ENCODE results near the gene CLASRP.

Gene CLASRP

DNA sequence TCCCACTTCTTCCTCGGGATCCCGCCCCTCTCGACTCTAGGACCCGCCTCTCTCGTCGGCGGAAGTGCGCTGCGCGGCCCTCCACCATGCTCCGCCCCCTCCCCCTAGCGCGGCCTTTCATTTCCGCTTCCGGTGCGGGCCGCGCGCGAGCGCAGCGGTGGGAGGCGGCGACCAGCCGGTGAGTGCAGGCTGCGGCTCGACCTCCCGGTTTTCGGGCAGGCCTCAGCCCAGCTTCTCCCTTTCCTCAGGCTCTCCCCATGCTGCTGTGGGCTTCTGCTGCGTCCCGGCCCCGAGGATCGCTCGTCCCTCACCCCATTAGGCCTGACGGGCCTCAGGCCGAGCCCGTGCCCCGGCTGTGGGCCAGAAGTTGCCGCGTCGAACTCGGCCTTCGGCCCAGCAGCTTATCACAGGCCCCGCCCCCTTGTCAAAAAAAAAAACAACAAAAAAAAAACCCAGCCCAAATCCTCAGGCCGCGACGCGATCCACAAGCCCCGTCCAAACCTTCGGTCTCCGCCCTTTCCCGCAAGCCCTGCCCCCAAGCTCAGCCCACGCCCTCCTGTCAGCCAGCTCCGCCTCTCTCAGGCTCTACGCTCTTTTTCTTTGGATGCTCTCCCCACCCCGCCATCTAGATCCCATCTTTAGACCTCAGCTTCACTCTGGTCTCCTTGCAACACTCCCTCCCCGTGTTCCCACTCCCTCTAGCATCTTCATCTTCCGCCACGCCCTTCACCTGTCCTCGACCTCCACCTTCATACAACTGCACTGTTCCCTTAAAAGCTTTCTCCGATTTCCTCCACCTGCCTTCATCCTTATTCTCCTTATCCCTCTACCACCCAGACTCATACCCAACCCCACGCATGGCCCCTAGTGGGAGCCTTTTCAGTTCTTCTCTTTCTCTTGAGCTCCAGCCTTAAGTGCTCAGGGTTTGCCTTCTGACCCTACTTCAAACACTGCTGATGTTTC is at the start of gene CLASRP:
CLASRP (plus strand) TSS at position 115 of the 963 bp plus-strand sequence. CDS start 1,168 bp downstream, outside the sequence.
- no peak for TF ChIP-seq CTCF (IDR thresholded peaks at IDR 0.05)
- TF ChIP-seq ZFX (IDR thresholded peaks at IDR 0.05; ENCODE audit: borderline replicate concordance) = no peak
- H3K27ac ChIP-seq = peak within 1 kb of the TSS; percentile 95

DNA sequence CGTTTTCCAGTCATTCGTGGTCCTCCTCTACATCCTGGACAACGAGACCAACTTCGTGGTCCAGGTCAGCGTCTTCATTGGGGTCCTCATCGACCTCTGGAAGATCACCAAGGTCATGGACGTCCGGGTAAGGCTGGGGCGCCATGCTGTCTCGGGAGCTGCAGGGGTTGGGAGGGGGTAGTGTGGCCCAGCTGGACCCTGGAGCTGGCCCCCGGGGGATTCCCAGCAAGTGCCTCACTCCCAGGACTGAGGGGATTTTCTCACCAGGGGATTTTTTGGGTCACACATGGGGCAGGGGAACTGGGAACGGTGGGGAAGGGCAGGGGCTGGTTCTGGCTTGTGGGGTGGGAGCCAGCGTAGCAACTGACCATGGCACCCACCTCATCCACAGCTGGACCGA is 48.4 kb upstream of the CLASRP start:
- no peak overlapping the region for H3K27ac ChIP-seq
- TF ChIP-seq ZFX (IDR thresholded peaks at IDR 0.05; ENCODE audit: borderline replicate concordance) = no peak
- no peak for TF ChIP-seq CTCF (IDR thresholded peaks at IDR 0.05)

DNA sequence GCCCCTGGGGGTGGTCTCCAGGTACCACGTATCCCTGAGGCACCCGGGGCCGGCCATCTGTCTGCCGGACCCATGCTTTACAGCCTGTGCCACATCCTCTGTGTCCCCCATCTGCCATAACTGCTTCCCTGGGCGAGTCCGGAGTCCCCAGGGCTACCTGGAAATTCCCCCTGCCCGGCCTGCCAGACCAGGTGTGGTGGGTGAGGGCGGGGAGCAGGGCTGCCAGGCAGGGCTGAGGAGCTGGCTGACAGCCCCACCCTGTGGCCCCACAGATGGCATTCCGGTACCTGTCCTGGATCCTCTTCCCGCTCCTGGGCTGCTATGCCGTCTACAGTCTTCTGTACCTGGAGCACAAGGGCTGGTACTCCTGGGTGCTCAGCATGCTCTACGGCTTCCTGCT is 47.9 kb upstream of the CLASRP start:
- no peak overlapping the region for H3K27ac ChIP-seq
- no peak for TF ChIP-seq ZFX (IDR thresholded peaks at IDR 0.05; ENCODE audit: borderline replicate concordance)
- TF ChIP-seq CTCF (IDR thresholded peaks at IDR 0.05) = no peak

DNA sequence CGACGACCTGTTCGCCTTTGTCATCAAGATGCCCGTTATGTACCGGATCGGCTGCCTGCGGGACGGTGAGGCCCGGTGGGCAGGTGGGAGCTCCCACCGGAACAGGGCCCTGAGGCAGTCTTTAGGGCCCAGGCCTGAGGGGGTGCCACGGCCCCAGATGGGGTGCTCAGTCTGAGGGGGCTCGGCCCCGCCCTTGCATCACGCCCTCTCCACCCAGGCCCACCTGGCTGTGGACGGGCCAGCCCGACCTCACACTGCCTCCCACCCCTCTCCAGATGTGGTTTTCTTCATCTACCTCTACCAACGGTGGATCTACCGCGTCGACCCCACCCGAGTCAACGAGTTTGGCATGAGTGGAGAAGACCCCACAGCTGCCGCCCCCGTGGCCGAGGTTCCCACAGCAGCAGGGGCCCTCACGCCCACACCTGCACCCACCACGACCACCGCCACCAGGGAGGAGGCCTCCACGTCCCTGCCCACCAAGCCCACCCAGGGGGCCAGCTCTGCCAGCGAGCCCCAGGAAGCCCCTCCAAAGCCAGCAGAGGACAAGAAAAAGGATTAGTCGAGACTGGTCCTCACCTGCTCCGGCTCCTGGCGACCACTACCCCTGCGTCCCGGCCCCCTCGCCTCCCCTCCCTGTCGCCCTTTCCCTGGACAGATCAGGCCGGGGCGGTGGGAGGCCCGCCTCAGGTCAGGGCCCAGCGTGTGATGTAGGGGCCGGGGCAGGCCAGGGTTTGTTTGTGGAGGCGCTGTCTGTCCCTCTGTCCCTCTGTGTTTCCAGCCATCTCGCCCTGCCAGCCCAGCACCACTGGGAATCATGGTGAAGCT is 46.3 kb upstream of the CLASRP start:
- TF ChIP-seq CTCF (IDR thresholded peaks at IDR 0.05) = no peak
- no peak for TF ChIP-seq ZFX (IDR thresholded peaks at IDR 0.05; ENCODE audit: borderline replicate concordance)

DNA sequence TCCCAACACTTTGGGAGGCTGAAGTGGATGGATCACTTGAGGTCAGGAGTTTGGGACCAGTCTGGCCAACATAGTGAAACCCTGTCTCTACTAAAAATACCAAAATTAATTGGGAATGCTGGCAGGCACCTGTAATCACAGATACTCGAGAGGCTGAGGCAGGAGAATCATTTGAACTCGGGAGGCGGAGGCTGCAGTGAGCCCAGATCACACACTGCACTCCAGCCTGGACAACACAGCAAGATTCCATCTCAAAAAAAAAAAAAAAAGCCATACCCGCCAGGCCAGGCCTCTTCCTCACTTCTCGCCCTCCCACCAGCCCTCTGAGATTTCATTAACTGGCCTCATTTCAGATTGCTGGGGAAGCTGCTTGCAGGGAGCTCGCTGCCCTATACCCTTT is 45.3 kb upstream of the CLASRP start:
- TF ChIP-seq ZFX (IDR thresholded peaks at IDR 0.05; ENCODE audit: borderline replicate concordance) = no peak
- TF ChIP-seq CTCF (IDR thresholded peaks at IDR 0.05) = no peak
- no peak overlapping the region for H3K27ac ChIP-seq

More for the DNA sequence above, 46.3 kb upstream of the CLASRP start:
- no peak overlapping the region for H3K27ac ChIP-seq

DNA sequence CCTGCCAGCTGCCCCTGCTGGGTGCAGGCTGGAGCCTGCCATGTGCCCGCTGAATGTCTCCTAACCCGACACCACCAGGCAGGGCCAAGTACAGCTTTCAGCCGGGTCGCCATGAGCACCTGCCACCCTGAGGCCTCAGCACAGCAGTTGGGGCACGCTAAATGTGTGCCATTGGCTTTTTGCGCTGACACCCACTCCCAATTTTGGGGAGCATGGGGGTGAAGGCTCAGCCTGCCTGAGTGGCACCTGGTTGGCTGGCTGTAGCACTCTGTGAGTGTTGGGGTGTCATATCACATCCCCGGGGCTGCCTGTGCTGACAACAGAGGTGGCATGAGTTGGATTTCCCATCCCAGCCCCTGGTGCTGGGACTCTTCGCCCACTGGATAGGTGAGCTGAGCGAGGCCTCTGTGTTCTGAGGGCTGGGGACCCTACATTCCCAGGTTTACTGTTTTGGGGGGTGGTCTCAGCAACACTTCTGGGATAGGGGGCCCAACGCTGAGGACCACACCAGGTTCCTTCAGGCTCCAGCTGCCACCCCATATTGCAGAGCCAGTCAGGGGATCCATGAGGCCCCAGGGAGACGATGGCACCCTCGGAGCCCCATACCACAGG is 44.8 kb upstream of the CLASRP start:
- TF ChIP-seq ZFX (IDR thresholded peaks at IDR 0.05; ENCODE audit: borderline replicate concordance) (no peak), CTCF (IDR thresholded peaks at IDR 0.05) (no peak)
- no peak overlapping the region for H3K27ac ChIP-seq
